Activated B cell treated with CpG ODN at 0.5 μM for 24 hours (primary cell): ENCODE data around the gene CHKA. TPM values are rescaled to one million over a fixed set of nuclear protein-coding genes. Genes with fewer than 3 reads are reported as not detected.

ENCODE experiments used
- ATAC-seq: fragments of 200-7000 bp; cut with Tn5 transposase; one replicate; pipeline ENCODE4 v1.10.0; 2021; ENCODE audit warnings: low read depth, mild to moderate bottlenecking, moderate library complexity
- CTCF ChIA-PET: fragments of 350-600 bp; sonication (Branson Sonifier 250); formaldehyde crosslinking; loops from one replicate; lab custom pipeline; 2021; ENCODE audit warnings: antibody characterized with exemption; lab: Charles Lee
- POLR2A ChIA-PET: fragments of 350-600 bp; sonication (Branson Sonifier 250); formaldehyde crosslinking; loops from one replicate; lab custom pipeline; 2021; ENCODE audit warnings: antibody characterized with exemption; lab: Charles Lee
- DNase-seq: peaks from one replicate; pipeline ENCODE4 v3.0.0; 2022
- H3K27ac Mint-ChIP-seq: one replicate; pipeline ENCODE4 v1.8.0; 2020; ENCODE audit warnings: mixed read lengths
- H3K27me3 Mint-ChIP-seq: one replicate; pipeline ENCODE4 v1.8.0; 2021; ENCODE audit warnings: mixed read lengths
- H3K36me3 Mint-ChIP-seq: one replicate; pipeline ENCODE4 v1.8.0; 2021; ENCODE audit warnings: low read depth, mixed read lengths
- H3K4me1 Mint-ChIP-seq: one replicate; pipeline ENCODE4 v1.8.0; 2021; ENCODE audit warnings: mixed read lengths
- H3K4me3 Mint-ChIP-seq: one replicate; pipeline ENCODE4 v1.8.0; 2020; ENCODE audit warnings: mild to moderate bottlenecking, mixed read lengths
- H3K9me3 Mint-ChIP-seq: one replicate; pipeline ENCODE4 v1.8.0; 2020; ENCODE audit warnings: mixed read lengths
- CTCF ChIP-seq: fragments of 200-600 bp; IDR thresholded peaks from one replicate; pipeline ENCODE4 v1.8.0; 2022; ENCODE audit warnings: antibody characterized with exemption, mild to moderate bottlenecking
- intact Hi-C: fragments of 100-400 bp; cut with micrococcal nuclease; formaldehyde crosslinking; loops from one replicate; pipeline ENCODE4 v1.15.1; 2024
- total RNA-seq: library from RNA; stranded (reverse); gene quantifications from 2 replicates; pipeline ENCODE4 v1.2.3, GENCODE V29; 2022

CHKA gene
- total RNA-seq, 1 donor from 2014 or later, result 16.1 TPM

- H3K27ac Mint-ChIP-seq, result no peak overlapping the region
- H3K9me3 Mint-ChIP-seq, result peaks cover 2% of the 10 kb centered on the region
- intact Hi-C loops, result no loop called here
- CTCF ChIA-PET, result no interaction called here
- H3K27me3 Mint-ChIP-seq, result no peaks in the 10 kb centered on the region
- H3K36me3 Mint-ChIP-seq, result no peaks in the 10 kb centered on the region
- DNase-seq (no peak), ATAC-seq (no peak)
- no peaks in the 10 kb centered on the region for H3K4me1 Mint-ChIP-seq
- TF ChIP-seq CTCF, result no peak
- H3K4me3 Mint-ChIP-seq, result no peak overlapping the region
- POLR2A ChIA-PET, result no interaction called here
Observed at GRCh38 chr11:68022531-68022930, 98.7 kb downstream of the CHKA start.

GRCh38 chr11:68021167-68021787, 99.9 kb downstream of the CHKA start:
- DNase-seq (no peak), ATAC-seq (no peak)
- intact Hi-C loops, result no loop called here
- H3K27me3 Mint-ChIP-seq, result no peaks in the 10 kb centered on the region
- H3K9me3 Mint-ChIP-seq, result peaks cover 2% of the 10 kb centered on the region
- no peaks in the 10 kb centered on the region for H3K36me3 Mint-ChIP-seq
- CTCF ChIA-PET, result interaction anchor here (1.9 kb wide), 1 partner anchor 11 kb away, joined by 5 read pairs; the partner anchor contains the start of gene ALDH3B1
- POLR2A ChIA-PET, result no interaction called here
- H3K27ac Mint-ChIP-seq, result no peak overlapping the region
- H3K4me3 Mint-ChIP-seq, result no peak overlapping the region
- no peak for TF ChIP-seq CTCF
- H3K4me1 Mint-ChIP-seq, result no peaks in the 10 kb centered on the region

- Mint-ChIP-seq H3K27ac (no peak overlapping the region), H3K4me3 (no peak overlapping the region), H3K36me3 (no peaks in the 10 kb centered on the region), H3K4me1 (no peaks in the 10 kb centered on the region), H3K9me3 (peaks cover 2% of the 10 kb centered on the region), H3K27me3 (no peaks in the 10 kb centered on the region)
- DNase-seq (no peak), ATAC-seq (no peak)
- ChIA-PET CTCF (interaction anchor here (1.9 kb wide), 1 partner anchor 10 kb away, joined by 5 read pairs; the partner anchor contains the start of gene ALDH3B1), POLR2A (no interaction called here)
- intact Hi-C loops, result no loop called here
- no peak for TF ChIP-seq CTCF
Observed at GRCh38 chr11:68020575-68020974, 100.6 kb downstream of the CHKA start.

- POLR2A ChIA-PET, result no interaction called here
- Mint-ChIP-seq H3K27ac (no peak overlapping the region), H3K9me3 (no peaks in the 10 kb centered on the region), H3K36me3 (no peaks in the 10 kb centered on the region), H3K27me3 (no peaks in the 10 kb centered on the region), H3K4me3 (no peak overlapping the region), H3K4me1 (no peaks in the 10 kb centered on the region)
- CTCF ChIA-PET, result interaction anchor here (1.9 kb wide), 1 partner anchor 9 kb away, joined by 5 read pairs; the partner anchor contains the start of gene ALDH3B1
- intact Hi-C loops, result no loop called here
- ATAC-seq, result no peak
- no peak for DNase-seq
- no peak for TF ChIP-seq CTCF
Observed at GRCh38 chr11:68019486-68019885, 101.7 kb downstream of the CHKA start.

DNA sequence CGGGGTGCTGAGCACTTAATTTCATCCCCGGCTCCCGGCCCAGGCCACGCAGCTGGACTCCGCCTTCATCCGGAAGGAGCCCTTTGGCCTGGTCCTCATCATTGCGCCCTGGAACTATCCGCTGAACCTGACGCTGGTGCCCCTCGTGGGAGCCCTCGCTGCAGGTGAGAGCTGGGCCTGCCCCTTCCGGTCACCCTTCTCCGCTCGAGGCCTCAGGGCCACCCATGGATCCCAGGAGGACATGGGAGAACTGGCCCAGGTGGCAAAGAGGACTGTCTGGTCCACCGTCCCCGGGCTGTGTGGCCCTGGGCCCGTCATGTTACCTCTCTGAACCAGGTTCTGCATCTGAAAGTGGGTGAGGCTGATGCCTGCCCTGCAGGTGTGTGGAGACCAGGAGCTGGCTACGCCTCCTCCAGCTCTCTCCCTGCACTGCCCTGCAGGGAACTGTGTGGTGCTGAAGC, 102.4 kb downstream of the CHKA start:
- ChIA-PET CTCF (no interaction called here), POLR2A (no interaction called here)
- H3K36me3 Mint-ChIP-seq, result no peaks in the 10 kb centered on the region
- no peak overlapping the region for H3K27ac Mint-ChIP-seq
- DNase-seq, result no peak
- no peak overlapping the region for H3K4me3 Mint-ChIP-seq
- TF ChIP-seq CTCF, result no peak
- no peak for ATAC-seq
- no peaks in the 10 kb centered on the region for H3K27me3 Mint-ChIP-seq
- no peaks in the 10 kb centered on the region for H3K4me1 Mint-ChIP-seq
- intact Hi-C loops, result no loop called here
- H3K9me3 Mint-ChIP-seq, result no peaks in the 10 kb centered on the region
